ENCODE data around the gene DHCR24. TPM values are rescaled to one million over a fixed set of nuclear protein-coding genes. Genes with fewer than 3 reads are reported as not detected.

DHCR24 gene
- total and polyA plus RNA-seq, 2 experiments from 2014 or later = 124 to 453 TPM

DNA sequence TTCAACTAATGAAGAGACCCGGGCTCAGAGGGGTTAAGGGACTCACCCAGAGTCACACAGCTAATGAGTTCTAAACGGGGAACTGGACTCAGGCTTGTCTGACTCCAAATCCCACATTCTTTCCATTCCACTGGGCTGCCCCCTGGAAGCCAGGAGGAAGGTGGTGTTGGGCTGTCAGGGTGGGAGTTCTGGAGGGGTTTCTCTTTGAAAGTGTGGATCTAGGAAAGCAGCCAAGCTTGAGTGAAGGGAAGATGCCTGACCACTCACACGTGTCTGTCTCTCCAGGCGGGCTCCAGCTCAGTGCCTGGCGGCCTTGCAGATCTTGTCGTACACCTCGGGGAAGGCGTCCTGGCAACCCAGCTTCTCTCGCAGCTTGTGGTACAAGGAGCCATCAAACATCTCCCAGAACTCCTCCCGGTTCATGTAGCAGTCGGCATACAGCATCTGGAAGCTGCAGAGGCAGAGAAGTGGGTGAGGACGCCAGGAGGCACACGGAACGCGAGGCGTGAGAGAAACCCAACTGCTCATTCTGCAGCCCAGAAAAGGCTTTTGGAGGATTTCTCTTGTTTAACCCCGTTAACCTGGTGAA lies 35.0 kb downstream of the DHCR24 start:
- H3F3A ChIP-seq (replicated peaks; ENCODE audit: low read depth) = peaks cover 40% of the 10 kb centered on the region; the same call in 1 of the 2 replicates
- peaks cover 34% of the 10 kb centered on the region for H4K20me1 ChIP-seq (replicated peaks; ENCODE audit: insufficient read depth)
- H3K4me2 ChIP-seq = no peak overlapping the region
- Mint-ChIP-seq H3K27me3 (ENCODE audit: insufficient read depth, low read depth, poor library complexity) (peaks cover 6% of the 10 kb centered on the region), H3K4me1 (no peaks in the 10 kb centered on the region), H3K36me3 (ENCODE audit: low read depth) (peaks cover 89% of the 10 kb centered on the region), H3K9me3 (no peaks in the 10 kb centered on the region; the same call in 2 of the 3 replicates), H3K4me3 (no peak overlapping the region), H3K27ac (no peak overlapping the region)
- peaks cover 61% of the 10 kb centered on the region for H3K36me3 ChIP-seq (ENCODE audit: insufficient read depth)
- H2AFZ ChIP-seq = no peak overlapping the region
- no peaks in the 10 kb centered on the region for H3K4me1 ChIP-seq (ENCODE audit: insufficient read depth)
- no peak for ATAC-seq
- H3K9me2 ChIP-seq (ENCODE audit: insufficient read depth) = no peaks in the 10 kb centered on the region
- H3K79me2 ChIP-seq (replicated peaks; ENCODE audit: insufficient read depth) = no peaks in the 10 kb centered on the region
- no peak overlapping the region for H3K27ac ChIP-seq (ENCODE audit: low read depth)
- DNase-seq (ENCODE audit: low spot score) = no peak
- H3K27me3 ChIP-seq (ENCODE audit: insufficient read depth) = no peaks in the 10 kb centered on the region
- TF ChIP-seq STAT1 (IDR thresholded peaks at IDR 0.05; ENCODE audit: unreplicated experiment) = no peak
- TF ChIP-seq REST (IDR thresholded peaks at IDR 0.05; ENCODE audit: unreplicated experiment) = no peak
- no peak for TF ChIP-seq ZNF462 (CRISPR knock-in tag; IDR thresholded peaks at IDR 0.05)
- no peak for TF ChIP-seq ZNF331 (CRISPR knock-in tag; IDR thresholded peaks at IDR 0.05; ENCODE audit: low read depth)
- no peak for TF ChIP-seq POLR2AphosphoS5 (IDR thresholded peaks at IDR 0.05; ENCODE audit: low read depth)
- TF ChIP-seq, protein P1, sequence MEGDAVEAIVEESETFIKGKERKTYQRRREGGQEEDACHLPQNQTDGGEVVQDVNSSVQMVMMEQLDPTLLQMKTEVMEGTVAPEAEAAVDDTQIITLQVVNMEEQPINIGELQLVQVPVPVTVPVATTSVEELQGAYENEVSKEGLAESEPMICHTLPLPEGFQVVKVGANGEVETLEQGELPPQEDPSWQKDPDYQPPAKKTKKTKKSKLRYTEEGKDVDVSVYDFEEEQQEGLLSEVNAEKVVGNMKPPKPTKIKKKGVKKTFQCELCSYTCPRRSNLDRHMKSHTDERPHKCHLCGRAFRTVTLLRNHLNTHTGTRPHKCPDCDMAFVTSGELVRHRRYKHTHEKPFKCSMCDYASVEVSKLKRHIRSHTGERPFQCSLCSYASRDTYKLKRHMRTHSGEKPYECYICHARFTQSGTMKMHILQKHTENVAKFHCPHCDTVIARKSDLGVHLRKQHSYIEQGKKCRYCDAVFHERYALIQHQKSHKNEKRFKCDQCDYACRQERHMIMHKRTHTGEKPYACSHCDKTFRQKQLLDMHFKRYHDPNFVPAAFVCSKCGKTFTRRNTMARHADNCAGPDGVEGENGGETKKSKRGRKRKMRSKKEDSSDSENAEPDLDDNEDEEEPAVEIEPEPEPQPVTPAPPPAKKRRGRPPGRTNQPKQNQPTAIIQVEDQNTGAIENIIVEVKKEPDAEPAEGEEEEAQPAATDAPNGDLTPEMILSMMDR (conservative IDR thresholded peaks at IDR 0.05; ENCODE audit: low read depth in 2 of 2) = no peak
- no peak for TF ChIP-seq CREB1 (CRISPR knock-in tag; IDR thresholded peaks at IDR 0.05; ENCODE audit: low read depth)
- no peak for TF ChIP-seq NANOG (IDR thresholded peaks at IDR 0.05; ENCODE audit: borderline replicate concordance)
- no peak for TF ChIP-seq ZNF114 (CRISPR knock-in tag; IDR thresholded peaks at IDR 0.05)
- TF ChIP-seq ETS1 (IDR thresholded peaks at IDR 0.05) = no peak
- no peak for TF ChIP-seq EZH2 (IDR thresholded peaks at IDR 0.05; ENCODE audit: low read depth, unreplicated experiment)
- TF ChIP-seq EZH2phosphoT487 (IDR thresholded peaks at IDR 0.05; ENCODE audit: unreplicated experiment) = no peak
- no peak for TF ChIP-seq JUNB (IDR thresholded peaks at IDR 0.05; ENCODE audit: unreplicated experiment)
- no peak overlapping the region for H3K4me3 ChIP-seq
